ENCODE data around the gene TRIO. TPM values are rescaled to one million over a fixed set of nuclear protein-coding genes. Genes with fewer than 3 reads are reported as not detected.

Gene TRIO
- total and polyA plus RNA-seq, 2 of the 8 experiments (the other 6 are each of a cell fraction or from before 2014, with no cell fraction given) = 35.1 to 69.1 TPM

GRCh38 chr5:14370386-14370785 lies 227.2 kb downstream of the TRIO start:
- Histone ChIP-seq H3K36me3 (ENCODE audit: control insufficient read depth in 2 of 4, insufficient read depth in 4 of 4, low read length in 3 of 4) (peaks cover 17 to 61% (median 51%) of the 10 kb centered on the region in 4 experiments), H3K18ac (ENCODE audit: extremely low read depth, low read length) (no peak overlapping the region), H3K79me1 (ENCODE audit: low read depth, low read length) (no peaks in the 10 kb centered on the region), H2AK5ac (ENCODE audit: low read depth, low read length) (no peak overlapping the region), H2BK12ac (ENCODE audit: low read depth, low read length) (no peak overlapping the region), H2BK15ac (ENCODE audit: low read length) (no peak overlapping the region), H4K5ac (ENCODE audit: insufficient read length, low read depth, low read length) (no peak overlapping the region), H4K20me1 (replicated peaks in 1 of 2; ENCODE audit: control insufficient read depth in 1 of 2, insufficient read depth in 2 of 2, low read length in 2 of 2) (peaks cover 2% of the 10 kb centered on the region in 2 experiments), H3K9me3 (ENCODE audit: insufficient read depth in 2 of 2, low read depth in 1 of 2, low read length in 1 of 2) (no peaks in the 10 kb centered on the region), H2AFZ (ENCODE audit: low read length) (no peak overlapping the region), H3K4me2 (ENCODE audit: insufficient read depth in 1 of 2, low read depth in 2 of 2, low read length in 2 of 2) (no peak overlapping the region), H3K4me1 (replicated peaks in 1 of 4; ENCODE audit: control insufficient read depth in 3 of 4, insufficient read depth in 4 of 4, low read length in 3 of 4) (peaks cover 0 to 3% (median 1%) of the 10 kb centered on the region in 4 experiments; a peak in 2 of 7 replicates), H3K23ac (ENCODE audit: insufficient read length) (no peak overlapping the region), H3K27me3 (replicated peaks in 1 of 4; ENCODE audit: control insufficient read depth in 3 of 4, extremely low read depth in 1 of 4, insufficient read depth in 3 of 4, low read length in 3 of 4) (no peaks in the 10 kb centered on the region), H3K56ac (replicated peaks; ENCODE audit: insufficient read length, low read depth, low read length) (no peak overlapping the region), H2BK120ac (replicated peaks; ENCODE audit: low read depth, low read length) (no peak overlapping the region), H2BK20ac (ENCODE audit: low read length) (no peak overlapping the region), H3K9ac (replicated peaks in 1 of 4; ENCODE audit: extremely low read depth in 1 of 4, low read depth in 3 of 4, low read length in 3 of 4) (no peak overlapping the region), H2BK5ac (ENCODE audit: low read depth, low read length) (no peak overlapping the region), H3K79me2 (ENCODE audit: control insufficient read depth in 1 of 2, insufficient read depth in 2 of 2, low read length in 2 of 2) (no peaks in the 10 kb centered on the region), H4K91ac (replicated peaks; ENCODE audit: insufficient read length, low read length) (no peak overlapping the region), H3K14ac (ENCODE audit: insufficient read length) (no peak overlapping the region), H3K27ac (ENCODE audit: low read depth, low read length) (no peak overlapping the region), H4K8ac (ENCODE audit: extremely low read depth, insufficient read depth, low read length) (no peak overlapping the region), H3K23me2 (ENCODE audit: low read depth, low read length) (no peaks in the 10 kb centered on the region), H3K4ac (replicated peaks; ENCODE audit: insufficient read length, low read depth, low read length) (no peak overlapping the region), H3K4me3 (ENCODE audit: extremely low read depth in 1 of 4, insufficient read depth in 2 of 4, low read depth in 3 of 4, low read length in 4 of 4) (no peak overlapping the region)
- FAIRE-seq = no peak
- POLR2A ChIA-PET (ENCODE audit: partially characterized antibody) = no interaction called here
- CTCF ChIA-PET (ENCODE audit: partially characterized antibody) = interaction anchor here (1.2 to 15.3 kb wide), 5 partner anchors 10 to 135 kb away, joined by 4 to 155 read pairs (median 6); no protein-coding TSS in a partner anchor
- no peak for DNase-seq (ENCODE audit: low read depth in 1 of 2, low spot score in 2 of 2)
- 86% methylated on average over 5 of the region's 5 CpGs; no CpG with 5 or more reads in 1 of the 2 experiments for whole genome bisulfite sequencing, 2 experiments (ENCODE audit: extremely low coverage in 1 of 2, insufficient coverage in 1 of 2, insufficient read length in 1 of 2, insufficient replicate concordance in 2 of 2, low coverage in 1 of 2, low lambda C conversion rate in 2 of 2, missing lambda C conversion rate in 1 of 2)
- no peak for TF ChIP-seq PHF8 (conservative IDR thresholded peaks at IDR 0.05; ENCODE audit: low read depth, low read length)
